Measurements from ENCODE around the gene MFSD11. TPM values are rescaled to one million over a fixed set of nuclear protein-coding genes. Genes with fewer than 3 reads are reported as not detected.
A peak's percentile ranks its signal among the peaks of the same experiment; 100 is the strongest.

Gene MFSD11
- total and polyA plus RNA-seq, 9 donors: 9.6 to 26.2 (median 19.6) TPM

- WGBS, 3 donors: 1 to 4% (median 1%) methylated on average over 23 to 38 of the region's 38 CpGs
- Histone ChIP-seq H3K4me3 (peak overlapping the region; percentile 95), H3K27me3 (no peaks in the 10 kb centered on the region), H3K4me1 (ENCODE audit: insufficient read depth) (peaks cover 8% of the 10 kb centered on the region), H3K27ac (peak overlapping the region; percentile 86 to 97), H3K36me3 (no peaks in the 10 kb centered on the region), H3K9me3 (no peaks in the 10 kb centered on the region)
- TF ChIP-seq POLR2A (IDR thresholded peaks at IDR 0.05): no peak
- no peak for TF ChIP-seq EP300 (IDR thresholded peaks at IDR 0.05)
- TF ChIP-seq CTCF (IDR thresholded peaks at IDR 0.05): no peak
- DNase-seq: peak; percentile 57 to 75 (median 74)
- intact Hi-C loops (cut with DNase I): loop anchor here in 1 of 4 donors (10.0 kb wide), 1 partner anchor 51 kb away; no protein-coding TSS in a partner anchor
Observed at GRCh38 chr17:76725580-76726230, 12.2 kb upstream of the MFSD11 start.

GRCh38 chr17:76726231-76726775 is 11.6 kb upstream of the MFSD11 start, which contains the start of gene JMJD6:
Gene JMJD6, minus strand, starts transcription at chr17:76726606. Its CDS starts 131 bp downstream, at chr17:76726475.
- Histone ChIP-seq H3K9me3 (no peaks in the 10 kb centered on the region), H3K27me3 (no peaks in the 10 kb centered on the region), H3K36me3 (no peaks in the 10 kb centered on the region), H3K4me1 (ENCODE audit: insufficient read depth) (peaks cover 8% of the 10 kb centered on the region), H3K4me3 (peak within 1 kb of the TSS; percentile 95), H3K27ac (peak within 1 kb of the TSS; percentile 86 to 97)
- 0 to 1% (median 0%) methylated on average over 43 to 60 of the region's 60 CpGs for WGBS, 3 donors
- peak; percentile 71 for TF ChIP-seq POLR2A (IDR thresholded peaks at IDR 0.05)
- TF ChIP-seq CTCF (IDR thresholded peaks at IDR 0.05): no peak
- peak; percentile 29 for TF ChIP-seq EP300 (IDR thresholded peaks at IDR 0.05)
- DNase-seq: peak; percentile 95 to 97 (median 96)
- intact Hi-C loops (cut with DNase I): loop anchor here in 1 of 4 donors (10.0 kb wide), 1 partner anchor 52 kb away; no protein-coding TSS in a partner anchor

- WGBS, 3 donors: 1 to 2% (median 2%) methylated on average over 25 to 71 of the region's 71 CpGs
- intact Hi-C loops (cut with DNase I): loop anchor here in 1 of 4 donors (10.0 kb wide), 1 partner anchor 52 kb away; no protein-coding TSS in a partner anchor
- Histone ChIP-seq H3K27me3 (no peaks in the 10 kb centered on the region), H3K9me3 (no peaks in the 10 kb centered on the region), H3K36me3 (no peaks in the 10 kb centered on the region), H3K4me3 (peak within 1 kb of the TSS; percentile 95), H3K27ac (peak within 1 kb of the TSS; percentile 86 to 97), H3K4me1 (ENCODE audit: insufficient read depth) (peaks cover 8% of the 10 kb centered on the region)
- DNase-seq: peak; percentile 87 to 92 (median 91)
- TF ChIP-seq POLR2A (IDR thresholded peaks at IDR 0.05) (peak; percentile 65), EP300 (IDR thresholded peaks at IDR 0.05) (no peak), CTCF (IDR thresholded peaks at IDR 0.05) (peak; percentile 51 to 97 (median 89))
Observed at GRCh38 chr17:76726776-76727718, 10.9 kb upstream of the MFSD11 start, which contains the start of gene METTL23. Gene METTL23, plus strand, starts transcription at chr17:76726839. Its CDS starts 2,872 bp downstream, at chr17:76729711.
